HS-27A (cell line): ENCODE measurements around the gene NUTM1.
"Not testable (repeated sequence)": the region's sequence is repeated elsewhere in the genome, so short reads cannot be mapped to it uniquely, and the experiment has no call there.

Experiments used
- DNase-seq: peaks from one replicate; pipeline ENCODE4 v3.0.0-alpha.2; 2012; ENCODE audit warnings: low read depth, missing footprints

The NUTM1 gene

DNA sequence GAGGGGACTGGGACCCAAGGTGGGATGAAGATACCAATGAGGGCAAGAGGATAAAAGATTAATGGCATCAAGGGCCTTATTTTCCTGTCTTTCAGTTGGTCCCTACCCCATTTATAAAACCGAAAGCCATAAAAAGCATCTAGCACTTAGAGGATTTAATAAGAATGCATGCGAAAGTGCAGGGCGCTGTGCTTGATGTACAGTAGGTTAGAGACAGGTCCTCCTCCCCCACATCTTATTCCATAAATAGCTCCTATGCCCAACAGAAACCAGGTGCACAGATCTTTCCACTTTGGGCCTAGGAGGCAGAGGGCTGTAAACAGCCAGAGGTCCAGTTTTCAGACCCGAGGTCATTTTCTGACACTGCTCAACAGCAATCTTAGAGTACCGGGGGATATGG, 22.7 kb downstream of the NUTM1 start:
- no peak for DNase-seq

DNA sequence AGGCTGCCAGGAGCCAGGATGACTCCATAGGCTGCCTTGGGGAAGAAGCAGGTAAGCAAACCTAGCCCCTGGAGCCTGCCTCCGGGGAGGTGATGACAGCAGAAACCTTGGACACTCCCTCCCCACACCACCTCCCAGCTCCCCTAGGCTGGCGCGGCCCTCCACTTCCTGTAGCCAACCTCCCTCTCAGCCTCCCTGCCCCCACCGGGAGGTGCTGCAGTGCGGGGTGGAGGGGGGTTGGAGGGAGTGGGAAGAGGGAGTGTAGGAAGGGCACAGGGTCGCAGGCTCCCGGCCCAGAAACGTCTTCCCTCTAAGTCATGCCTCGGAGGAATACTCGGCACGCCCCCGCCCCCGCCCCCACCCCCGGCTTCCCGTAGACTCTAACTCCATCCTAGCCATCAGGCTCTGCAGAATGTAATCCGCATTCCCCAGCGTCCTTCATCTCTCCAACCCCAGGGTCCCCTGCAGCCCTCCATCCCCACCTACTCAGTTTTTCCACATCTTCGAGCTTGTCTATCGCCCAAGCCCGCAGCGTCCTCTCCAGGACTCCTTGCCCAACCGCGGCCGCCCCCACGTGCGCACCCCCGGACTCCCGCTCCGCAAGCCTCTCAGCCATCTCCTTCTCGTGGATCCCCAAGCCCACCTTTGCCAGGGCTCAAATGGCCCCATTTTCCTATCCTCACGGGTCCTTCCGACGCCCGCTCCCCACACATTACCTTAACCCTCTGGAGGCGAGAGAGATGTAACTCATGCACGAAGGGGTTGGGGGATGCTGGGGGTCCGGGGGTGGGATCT, 23.4 kb downstream of the NUTM1 start:
- DNase-seq, result no peak

DNA sequence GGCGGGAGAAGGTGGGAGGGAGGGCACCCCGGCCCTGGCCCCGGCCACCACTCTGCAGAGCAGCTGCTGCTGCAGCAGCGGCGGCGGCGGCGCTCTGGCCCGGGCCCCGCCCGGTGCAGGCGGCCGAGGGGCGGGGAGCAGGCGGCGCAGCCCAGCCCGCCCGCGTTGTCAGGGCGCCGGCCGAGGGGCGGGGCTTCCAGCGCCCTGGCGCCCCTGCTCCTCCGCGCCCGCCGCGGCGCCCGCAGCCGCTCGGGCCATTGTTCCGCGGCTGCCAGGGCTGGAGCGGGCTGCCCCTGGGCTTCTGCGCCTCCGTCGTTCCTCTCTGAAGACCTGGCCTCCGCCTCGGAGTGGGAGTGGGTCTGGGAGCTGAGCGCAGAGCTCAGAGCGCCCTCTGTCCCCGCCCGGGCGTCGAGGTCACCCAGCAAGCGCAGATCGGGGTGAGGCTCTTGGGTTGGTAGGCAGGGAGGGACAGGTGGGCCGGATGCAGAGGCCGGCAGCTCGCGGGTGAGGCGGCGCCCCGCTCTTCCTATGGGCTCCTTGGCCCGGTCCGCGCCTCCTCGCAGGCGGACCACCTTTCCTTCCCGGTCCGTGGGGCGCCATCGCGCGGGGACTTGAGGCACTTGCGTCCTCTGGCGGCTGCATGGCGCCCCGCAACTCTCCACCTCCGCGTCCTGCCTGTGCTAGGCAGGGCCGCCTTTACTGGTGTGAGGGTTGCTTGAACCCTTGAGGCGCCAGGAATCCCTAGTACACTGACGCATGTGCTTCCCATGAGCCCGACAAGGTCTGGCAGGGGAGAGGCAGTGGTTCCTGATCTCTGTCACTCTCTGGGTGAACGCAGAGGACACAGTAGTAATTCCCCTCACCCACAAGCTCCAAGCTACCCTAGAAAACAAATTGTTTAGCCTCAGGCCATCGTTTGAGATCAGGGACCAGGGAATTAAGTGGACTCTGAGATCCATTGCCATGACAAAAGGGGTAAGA, 24.3 kb downstream of the NUTM1 start, which contains the start of gene LPCAT4:
Gene LPCAT4, minus strand, starts transcription at position 96 of the 981 bp plus-strand sequence. CDS start 96 bp downstream, outside the sequence.
- DNase-seq, result peak; percentile 68

DNA sequence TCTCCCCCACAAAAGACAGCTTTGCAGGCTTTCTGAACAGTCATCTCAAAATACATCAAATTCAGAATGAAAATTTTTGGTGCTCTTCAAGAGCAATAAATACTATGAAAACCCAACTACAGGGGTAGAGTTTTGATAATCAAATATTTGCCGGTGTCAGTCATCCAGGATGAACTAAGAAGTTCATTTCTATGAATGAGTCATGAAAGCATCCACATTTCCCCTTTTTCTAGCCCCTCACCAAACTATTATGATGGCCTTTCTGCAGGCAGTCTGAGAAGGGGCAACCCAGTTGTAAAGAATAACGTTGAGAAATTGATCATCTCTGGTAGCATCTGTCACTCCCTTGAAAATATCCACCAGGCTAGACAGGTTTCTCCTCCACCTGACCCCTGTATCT, 27.0 kb downstream of the NUTM1 start:
- no peak for DNase-seq

DNA sequence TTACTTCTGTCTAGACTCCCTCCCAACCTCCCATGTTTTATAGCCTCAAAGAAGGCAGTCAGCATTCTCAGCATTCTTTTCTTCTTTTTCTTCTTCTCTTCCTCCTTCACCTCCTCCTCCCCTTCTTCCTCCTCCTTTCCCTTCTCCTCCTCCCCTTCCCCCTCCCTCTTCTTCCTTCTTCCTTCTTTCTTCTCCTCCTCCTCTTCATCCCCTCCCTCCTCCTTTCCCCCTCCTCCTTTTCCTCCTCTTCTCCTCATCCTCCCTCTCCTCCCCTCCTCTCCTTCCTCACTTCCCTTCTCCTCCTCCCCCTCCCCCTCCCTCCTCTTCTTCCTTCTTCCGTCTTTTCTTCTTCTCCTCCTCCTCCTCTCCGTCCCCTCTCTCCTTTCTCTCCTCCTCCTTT, 27.5 kb downstream of the NUTM1 start:
- no peak for DNase-seq

DNA sequence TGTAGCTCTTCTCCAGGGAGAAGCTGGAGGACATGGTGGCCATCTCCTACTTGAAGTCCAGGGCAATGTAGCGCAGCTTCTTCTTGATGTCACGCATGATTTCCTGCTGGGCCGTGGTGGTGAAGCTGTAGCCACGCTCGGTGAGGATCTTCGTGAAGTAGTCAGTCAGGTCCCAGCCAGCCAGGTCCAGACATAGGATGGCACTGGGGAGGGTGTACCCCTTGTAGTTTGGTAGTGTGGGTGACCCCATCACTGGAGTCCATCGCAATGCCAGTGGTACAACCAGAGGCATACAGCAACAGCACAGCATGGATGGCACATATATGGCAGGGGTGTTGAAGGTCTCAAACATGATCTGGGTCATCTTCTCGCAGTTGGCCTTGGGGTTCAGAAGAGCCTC, 30.8 kb downstream of the NUTM1 start:
- no peak for DNase-seq

DNA sequence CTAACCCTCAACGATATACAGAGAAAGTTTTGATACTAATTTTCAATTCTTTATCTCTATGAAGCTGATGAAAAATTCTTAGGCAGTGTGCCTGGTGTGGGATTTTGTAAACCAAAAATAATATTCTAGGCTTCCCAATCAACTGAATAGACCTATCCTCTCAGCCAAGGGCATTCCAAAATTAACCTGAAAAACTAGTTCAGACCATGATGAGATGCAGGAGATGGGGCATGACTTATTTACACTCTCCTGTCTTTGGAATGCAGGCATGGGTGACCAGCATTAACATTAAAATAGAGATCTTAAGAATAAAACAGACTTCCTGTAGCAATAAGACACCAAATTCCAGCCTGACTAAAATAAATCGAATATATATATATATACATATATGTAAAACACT, 31.7 kb downstream of the NUTM1 start:
- DNase-seq, result no peak

DNA sequence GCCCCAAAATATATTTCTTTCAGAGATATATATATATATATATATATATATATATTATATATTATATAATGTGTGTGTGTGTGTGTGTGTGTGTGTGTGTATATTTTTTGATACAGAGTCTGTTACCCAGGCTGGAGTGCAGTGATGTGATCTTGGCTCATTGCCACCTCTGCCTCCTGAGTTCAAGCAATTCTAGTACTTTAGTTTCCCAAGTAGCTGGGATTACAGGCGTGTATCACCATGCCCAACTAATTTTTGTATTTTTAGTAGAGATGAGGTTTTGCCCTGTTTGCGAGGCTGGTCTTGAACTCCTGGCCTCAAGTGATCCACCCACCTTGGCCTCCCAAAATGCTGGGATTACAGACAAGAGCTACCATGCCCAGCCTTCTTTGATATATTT, 32.4 kb downstream of the NUTM1 start:
- not testable (repeated sequence) for DNase-seq

DNA sequence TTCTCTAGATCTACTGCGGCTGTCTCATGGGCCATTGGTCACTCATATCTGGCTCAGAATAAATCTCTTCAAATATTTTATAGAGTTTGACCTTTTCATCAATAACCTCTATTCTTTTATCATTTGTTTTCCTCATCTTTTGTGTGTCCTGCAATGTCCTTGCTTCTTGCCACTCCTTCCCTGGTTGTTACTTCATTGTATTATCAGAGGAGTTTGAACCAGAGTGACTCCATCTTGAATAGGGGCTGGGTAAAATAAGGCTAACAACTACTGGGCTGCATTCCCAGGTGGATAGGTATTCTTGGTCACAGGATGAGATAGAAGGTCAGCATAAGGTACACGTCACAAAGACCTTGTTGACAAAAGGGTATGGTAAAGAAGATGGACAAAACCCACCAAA, 33.7 kb downstream of the NUTM1 start:
- DNase-seq, result no peak

DNA sequence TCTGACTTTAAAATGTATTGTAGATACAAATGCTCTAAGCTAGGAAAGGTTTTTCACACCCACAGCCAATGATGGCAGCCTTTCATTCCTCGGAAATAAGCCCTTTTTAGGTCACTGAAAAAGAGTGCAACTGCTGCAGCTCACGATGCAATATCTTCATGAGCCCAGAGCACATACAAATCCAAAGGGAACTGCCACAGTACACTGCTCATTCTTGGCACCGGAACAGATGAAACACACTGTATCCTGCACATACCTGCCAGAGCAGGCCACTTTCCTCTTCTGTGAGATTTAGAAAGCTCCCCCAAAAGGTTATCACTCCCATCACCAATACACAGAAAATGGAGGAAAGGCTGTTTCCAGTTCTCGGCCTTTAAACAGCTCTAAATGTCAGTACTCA, 37.4 kb downstream of the NUTM1 start:
- not testable (repeated sequence) for DNase-seq

DNA sequence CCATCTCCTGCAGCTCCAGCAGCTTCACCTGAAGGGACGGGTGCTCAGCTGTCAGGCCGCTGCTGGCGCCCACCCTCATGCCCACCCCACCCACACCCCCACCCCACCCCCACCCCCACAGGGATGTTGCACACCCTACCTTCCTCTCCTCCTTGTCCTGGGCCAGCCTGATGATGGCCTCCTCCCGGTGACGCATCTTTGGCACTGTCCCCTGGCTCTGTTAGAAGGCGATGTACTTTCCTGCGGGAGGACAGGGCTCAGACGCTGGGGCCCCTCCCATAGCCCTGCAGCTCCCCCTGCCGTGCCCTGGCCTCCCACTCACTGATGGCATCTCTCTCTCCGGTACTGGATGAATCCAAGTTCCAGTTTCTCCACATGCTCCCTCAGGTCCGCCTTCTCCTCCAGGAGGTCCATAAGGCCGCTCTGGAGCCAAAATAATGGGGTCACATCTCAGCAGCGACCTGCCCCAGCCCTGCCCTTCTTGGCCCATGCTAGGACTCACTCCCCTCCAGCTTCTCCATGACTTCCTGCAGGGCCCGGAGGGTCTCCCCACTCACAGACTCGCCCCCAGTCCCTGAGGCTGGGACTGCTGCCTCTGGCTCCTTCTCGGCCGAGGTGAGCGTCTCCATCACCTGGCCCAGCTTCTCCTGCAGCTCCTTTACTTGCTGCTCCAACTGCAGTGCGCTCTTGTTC, 38.9 kb downstream of the NUTM1 start:
- not testable (repeated sequence) for DNase-seq

DNA sequence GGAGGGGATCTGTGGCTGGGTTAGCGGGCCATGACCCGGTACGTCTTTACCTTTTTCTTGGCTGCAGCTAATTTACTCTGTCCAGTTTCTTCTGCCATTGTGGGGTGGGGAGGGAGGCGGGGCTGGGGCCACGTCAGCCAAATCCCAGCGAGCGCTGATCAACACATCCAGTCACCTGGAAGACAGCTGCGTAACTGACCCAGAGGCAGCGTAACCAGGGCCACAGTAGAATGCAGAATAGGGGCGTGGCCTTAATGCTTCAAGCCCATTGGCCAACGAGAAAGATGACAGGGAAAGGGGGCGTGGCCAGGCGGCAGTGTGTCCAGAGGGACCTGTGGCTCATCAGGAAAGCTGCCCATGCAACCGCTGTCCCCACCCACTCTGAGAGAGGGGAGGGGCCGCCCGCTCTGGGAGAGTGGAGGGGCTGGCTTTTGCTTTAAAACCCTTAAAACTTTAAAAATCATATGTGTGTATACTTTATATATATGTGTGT, 46.5 kb downstream of the NUTM1 start:
- not testable (repeated sequence) for DNase-seq

DNA sequence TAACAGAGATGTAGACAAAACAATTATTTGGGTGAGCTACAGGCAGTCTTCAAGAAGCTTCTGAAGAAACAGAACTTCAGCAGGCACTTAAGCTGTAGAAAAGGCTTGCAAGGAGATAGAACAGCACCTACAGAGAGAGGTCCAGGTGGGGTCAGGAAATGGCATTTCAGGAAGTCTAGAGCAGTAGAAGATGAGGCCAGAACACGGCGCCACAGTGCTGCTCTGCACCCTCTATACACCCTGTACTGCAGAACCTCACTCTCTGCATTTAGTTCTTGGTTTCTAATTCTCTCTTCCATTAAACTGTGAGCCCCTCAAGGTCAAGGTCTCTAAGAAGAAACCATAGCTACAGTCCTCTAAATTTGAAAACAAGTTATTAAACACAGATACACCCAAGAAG, 49.9 kb downstream of the NUTM1 start:
- DNase-seq, result not testable (repeated sequence)

DNA sequence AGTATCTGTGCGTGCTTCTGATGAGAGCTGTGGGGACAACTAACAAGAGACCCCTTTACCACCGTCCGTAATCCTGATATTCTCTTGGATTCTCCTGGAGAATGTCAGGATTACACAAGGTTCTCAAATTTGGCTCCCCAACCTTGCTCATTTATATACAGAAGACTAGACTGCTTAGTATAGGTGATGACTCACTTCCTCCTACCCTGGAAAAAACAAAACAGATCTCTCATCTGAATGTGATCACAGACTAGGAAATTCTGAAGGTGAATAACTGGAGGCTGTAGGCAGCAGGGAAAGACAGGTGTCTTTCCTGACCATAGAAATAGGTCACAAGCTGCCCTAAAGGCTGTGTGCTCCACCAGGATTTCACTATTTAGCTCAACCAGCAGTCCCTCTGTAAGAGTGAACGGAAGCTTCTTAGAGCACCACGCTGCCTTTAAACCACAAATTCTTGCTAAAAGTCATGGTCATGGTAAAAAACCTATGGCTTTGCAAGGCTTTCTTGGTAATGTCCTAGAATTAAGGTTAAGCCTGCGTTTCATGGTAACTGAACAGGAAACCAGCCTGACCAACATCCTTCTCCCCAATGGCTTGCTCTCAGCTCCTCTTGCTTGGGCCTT, 54.6 kb downstream of the NUTM1 start:
- not testable (repeated sequence) for DNase-seq

DNA sequence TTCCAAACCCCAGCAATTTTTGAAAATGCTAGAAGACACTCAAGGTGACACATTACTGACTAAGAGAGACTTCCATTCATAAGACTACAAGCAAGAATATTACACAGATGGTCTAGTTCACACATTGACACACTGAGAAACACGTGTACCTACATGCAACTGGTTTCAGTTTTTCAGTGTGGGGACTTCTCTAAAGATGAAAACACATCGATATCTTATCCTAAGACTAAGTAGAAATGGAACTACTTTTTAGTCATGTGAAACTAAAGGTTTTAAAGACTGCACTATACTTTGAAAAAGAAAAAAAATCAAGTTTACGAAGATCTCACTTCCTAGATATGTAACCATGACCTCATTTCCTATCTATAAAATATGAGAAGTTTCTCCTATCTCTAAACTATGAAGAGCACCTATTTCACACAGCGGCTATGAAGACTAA, 60.1 kb downstream of the NUTM1 start:
- not testable (repeated sequence) for DNase-seq

DNA sequence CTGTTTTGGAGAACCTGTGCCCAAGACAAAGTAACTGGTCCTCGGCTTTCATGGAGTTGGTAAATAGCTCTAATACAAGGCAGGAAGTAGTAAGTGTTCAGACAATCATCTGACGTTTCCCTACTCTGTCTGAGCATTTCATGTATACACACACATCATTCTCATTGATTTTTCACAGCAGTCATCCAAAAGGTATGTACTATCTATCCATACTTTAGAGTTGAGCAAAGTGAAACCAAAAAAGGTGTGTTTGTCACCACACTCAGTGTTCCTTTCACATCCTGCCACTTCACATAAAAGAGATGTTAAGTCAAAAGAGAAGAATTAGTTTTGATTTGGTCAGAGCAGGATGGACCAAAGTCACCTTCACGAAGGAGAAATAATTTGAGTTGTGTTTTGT, 60.8 kb downstream of the NUTM1 start:
- not testable (repeated sequence) for DNase-seq
